ENCODE measurements around the gene VCY1B. TPM values are rescaled to one million over a fixed set of nuclear protein-coding genes. Genes with fewer than 3 reads are reported as not detected.
"Not testable (repeated sequence)": the region's sequence is repeated elsewhere in the genome, so short reads cannot be mapped to it uniquely, and the experiment has no call there.

The VCY1B gene
- not detected for total RNA-seq

DNA sequence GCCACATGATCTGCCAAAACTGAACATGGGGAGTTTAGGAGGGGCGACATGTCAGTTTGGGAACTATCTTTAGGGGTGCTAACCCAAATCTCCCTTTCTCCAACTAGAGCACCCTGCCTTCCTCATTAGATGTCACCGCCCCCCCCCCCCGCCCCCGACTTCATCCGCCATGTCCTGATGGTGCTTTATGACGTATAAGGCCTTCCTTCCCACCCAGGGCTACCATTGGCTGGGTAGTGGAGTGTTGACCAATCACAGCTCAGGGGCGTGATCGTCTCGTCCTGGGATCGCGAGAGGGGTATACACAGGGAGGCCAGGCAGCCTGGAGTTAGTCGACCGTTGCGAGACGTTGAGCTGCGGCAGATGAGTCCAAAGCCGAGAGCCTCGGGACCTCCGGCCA lies at the start of gene VCY1B:
Gene VCY1B (plus strand): TSS at position 301 of the 400 bp plus-strand sequence. CDS start 63 bp downstream, at position 364.
- not testable (repeated sequence) for H3K4me3 ChIP-seq; H3K36me3 ChIP-seq; H3K9me3 ChIP-seq; H3K4me1 ChIP-seq; H3K27me3 ChIP-seq; H3K27ac ChIP-seq; DNase-seq (ENCODE audit: low spot score in 2 of 2)
- no CpG with 5 or more reads among the region's 19 CpGs for WGBS, 2 donors

DNA sequence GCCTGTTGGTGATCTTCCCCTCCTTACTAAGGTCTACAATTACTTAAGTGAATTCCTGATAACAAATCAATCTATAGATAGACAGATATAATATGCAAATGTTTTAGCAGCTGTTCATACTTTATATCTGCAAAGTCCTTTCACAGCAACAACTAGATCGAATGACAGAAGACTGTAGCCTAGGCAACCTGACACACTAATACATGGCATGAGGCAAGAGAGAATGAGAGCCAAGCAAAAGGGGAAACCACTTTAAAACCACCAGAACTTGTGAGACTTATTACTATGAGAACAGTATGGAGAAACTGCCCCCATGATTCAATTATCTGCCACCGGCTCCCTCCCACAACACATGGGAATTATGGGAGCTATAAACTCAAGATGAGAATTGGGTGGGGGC lies 44.1 kb upstream of the VCY1B start:
- no CpG with 5 or more reads among the region's 2 CpGs for WGBS, 2 donors
- not testable (repeated sequence) for H3K27me3 ChIP-seq; H3K36me3 ChIP-seq; H3K4me1 ChIP-seq; H3K27ac ChIP-seq; H3K9me3 ChIP-seq; H3K4me3 ChIP-seq; DNase-seq (ENCODE audit: low spot score in 2 of 2)

DNA sequence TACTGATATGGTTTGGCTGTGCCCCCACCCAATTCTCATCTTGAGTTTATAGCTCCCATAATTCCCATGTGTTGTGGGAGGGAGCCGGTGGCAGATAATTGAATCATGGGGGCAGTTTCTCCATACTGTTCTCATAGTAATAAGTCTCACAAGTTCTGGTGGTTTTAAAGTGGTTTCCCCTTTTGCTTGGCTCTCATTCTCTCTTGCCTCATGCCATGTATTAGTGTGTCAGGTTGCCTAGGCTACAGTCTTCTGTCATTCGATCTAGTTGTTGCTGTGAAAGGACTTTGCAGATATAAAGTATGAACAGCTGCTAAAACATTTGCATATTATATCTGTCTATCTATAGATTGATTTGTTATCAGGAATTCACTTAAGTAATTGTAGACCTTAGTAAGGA lies 25.6 kb upstream of the VCY1B start:
- not testable (repeated sequence) for DNase-seq (ENCODE audit: low spot score in 2 of 2); H3K27ac ChIP-seq; H3K36me3 ChIP-seq; H3K27me3 ChIP-seq; H3K9me3 ChIP-seq; H3K4me1 ChIP-seq; H3K4me3 ChIP-seq
- no CpG with 5 or more reads among the region's 2 CpGs for WGBS, 2 donors

DNA sequence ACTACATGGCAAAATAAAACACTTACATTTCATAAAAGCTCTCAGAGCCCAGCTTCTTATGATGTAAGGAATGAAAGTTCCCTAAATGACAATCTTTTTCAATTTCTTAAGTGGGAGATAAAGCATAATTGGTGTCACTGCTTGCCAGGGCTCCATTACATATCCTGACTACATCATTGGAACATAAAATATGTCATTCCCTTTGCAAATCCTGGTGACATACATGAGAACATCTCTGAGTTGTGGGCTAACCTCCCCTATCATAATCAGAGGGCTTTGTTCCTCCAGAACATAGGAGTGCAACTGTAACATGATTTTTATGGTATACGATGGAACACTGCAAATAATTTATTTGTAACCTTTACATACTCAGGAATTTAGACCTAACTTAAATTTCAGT lies 29.9 kb downstream of the VCY1B start:
- no peak overlapping the region for H3K27ac ChIP-seq
- H3K4me3 ChIP-seq = no peak overlapping the region
- no peaks in the 10 kb centered on the region for H3K9me3 ChIP-seq
- no peaks in the 10 kb centered on the region for H3K36me3 ChIP-seq
- no peaks in the 10 kb centered on the region for H3K27me3 ChIP-seq
- no peaks in the 10 kb centered on the region for H3K4me1 ChIP-seq
- WGBS, 2 donors = 88% methylated on average over 1 of the region's 1 CpG; no CpG with 5 or more reads in 1 of the 2 donors
- no peak for TF ChIP-seq POLR2A (IDR thresholded peaks at IDR 0.05)
- TF ChIP-seq, protein P1, sequence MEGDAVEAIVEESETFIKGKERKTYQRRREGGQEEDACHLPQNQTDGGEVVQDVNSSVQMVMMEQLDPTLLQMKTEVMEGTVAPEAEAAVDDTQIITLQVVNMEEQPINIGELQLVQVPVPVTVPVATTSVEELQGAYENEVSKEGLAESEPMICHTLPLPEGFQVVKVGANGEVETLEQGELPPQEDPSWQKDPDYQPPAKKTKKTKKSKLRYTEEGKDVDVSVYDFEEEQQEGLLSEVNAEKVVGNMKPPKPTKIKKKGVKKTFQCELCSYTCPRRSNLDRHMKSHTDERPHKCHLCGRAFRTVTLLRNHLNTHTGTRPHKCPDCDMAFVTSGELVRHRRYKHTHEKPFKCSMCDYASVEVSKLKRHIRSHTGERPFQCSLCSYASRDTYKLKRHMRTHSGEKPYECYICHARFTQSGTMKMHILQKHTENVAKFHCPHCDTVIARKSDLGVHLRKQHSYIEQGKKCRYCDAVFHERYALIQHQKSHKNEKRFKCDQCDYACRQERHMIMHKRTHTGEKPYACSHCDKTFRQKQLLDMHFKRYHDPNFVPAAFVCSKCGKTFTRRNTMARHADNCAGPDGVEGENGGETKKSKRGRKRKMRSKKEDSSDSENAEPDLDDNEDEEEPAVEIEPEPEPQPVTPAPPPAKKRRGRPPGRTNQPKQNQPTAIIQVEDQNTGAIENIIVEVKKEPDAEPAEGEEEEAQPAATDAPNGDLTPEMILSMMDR (IDR thresholded peaks at IDR 0.05) = no peak
- no peak for TF ChIP-seq EP300 (IDR thresholded peaks at IDR 0.05)
- DNase-seq (ENCODE audit: low spot score in 2 of 2) = no peak

Other genes starting within 250 kb of the VCY1B start
- gene VCY, start 69.8 kb upstream of the VCY1B start, total RNA-seq = not detected

All from tibial nerve (tissue), 4 donors.